GM23338 (cell line): ENCODE results near the gene OPRM1. TPM values are rescaled to one million over a fixed set of nuclear protein-coding genes. Genes with fewer than 3 reads are reported as not detected.

Experiments used
- ATAC-seq: fragments of 200-7000 bp; cut with Tn5 transposase; 3 replicates; pipeline ENCODE4 v1.9.1; 2020
- DNase-seq: peaks from one replicate; pipeline ENCODE4 v3.0.0-alpha.2; 2015; ENCODE audit warnings: low spot score
- H2AFZ ChIP-seq: fragments of 200-600 bp; sonication (generic); 2 replicates; pipeline ENCODE4 v1.8.0; 2016; ENCODE audit warnings: antibody characterized with exemption, mild to moderate bottlenecking, moderate library complexity
- H3F3A ChIP-seq: fragments of 200-600 bp; sonication (generic); replicated peaks from 2 replicates; pipeline ENCODE4 v1.8.0; 2017; ENCODE audit warnings: antibody characterized with exemption, mixed run types, low read depth
- H3K27ac ChIP-seq: fragments of 200-600 bp; sonication (generic); 2 replicates; pipeline ENCODE4 v1.6.1; 2016; ENCODE audit warnings: low read depth
- H3K27me3 ChIP-seq: fragments of 200-600 bp; sonication (generic); 2 replicates; pipeline ENCODE4 v1.8.0; 2016; ENCODE audit warnings: mild to moderate bottlenecking, mixed run types, moderate library complexity; ENCODE audit not compliant: insufficient read depth
- H3K36me3 ChIP-seq: fragments of 200-600 bp; sonication (generic); 2 replicates; pipeline ENCODE4 v1.8.0; 2016; ENCODE audit warnings: mild to moderate bottlenecking; ENCODE audit not compliant: insufficient read depth
- H3K4me1 ChIP-seq: fragments of 200-600 bp; sonication (generic); 2 replicates; pipeline ENCODE4 v1.8.0; 2016; ENCODE audit warnings: mild to moderate bottlenecking, moderate library complexity; ENCODE audit not compliant: insufficient read depth
- H3K4me2 ChIP-seq: fragments of 200-600 bp; sonication (generic); 2 replicates; pipeline ENCODE4 v1.7.1; 2017; ENCODE audit warnings: mixed run types
- H3K4me3 ChIP-seq: fragments of 200-600 bp; sonication (generic); 2 replicates; pipeline ENCODE4 v1.6.1; 2016; ENCODE audit warnings: mixed run types
- H3K79me2 ChIP-seq: fragments of 200-600 bp; sonication (generic); replicated peaks from 2 replicates; pipeline ENCODE4 v1.8.0; 2017; ENCODE audit warnings: mild to moderate bottlenecking; ENCODE audit not compliant: insufficient read depth
- H3K9me2 ChIP-seq: fragments of 200-600 bp; sonication (generic); 2 replicates; pipeline ENCODE4 v1.8.0; 2017; ENCODE audit not compliant: insufficient read depth
- H4K20me1 ChIP-seq: fragments of 200-600 bp; sonication (generic); replicated peaks from 2 replicates; pipeline ENCODE4 v1.8.0; 2017; ENCODE audit warnings: mild to moderate bottlenecking; ENCODE audit not compliant: insufficient read depth
- H3K27ac Mint-ChIP-seq: 2 replicates; pipeline ENCODE4 v1.8.0; 2020; ENCODE audit warnings: inconsistent platforms, mild to moderate bottlenecking, moderate library complexity, mixed read lengths
- H3K27me3 Mint-ChIP-seq: 3 replicates; pipeline ENCODE4 v1.8.0; 2022; ENCODE audit warnings: low read depth, mild to moderate bottlenecking, moderate library complexity, mixed read lengths, inconsistent platforms; ENCODE audit not compliant: insufficient read depth, poor library complexity
- H3K36me3 Mint-ChIP-seq: 3 replicates; pipeline ENCODE4 v1.8.0; 2021; ENCODE audit warnings: low read depth, mild to moderate bottlenecking, inconsistent platforms, moderate library complexity, mixed read lengths
- H3K4me1 Mint-ChIP-seq: 3 replicates; pipeline ENCODE4 v1.8.0; 2020; ENCODE audit warnings: mild to moderate bottlenecking, inconsistent platforms, mixed read lengths
- H3K4me3 Mint-ChIP-seq: 3 replicates; pipeline ENCODE4 v1.8.0; 2021; ENCODE audit warnings: moderate library complexity, mild to moderate bottlenecking, inconsistent platforms, mixed read lengths
- H3K9me3 Mint-ChIP-seq: 3 replicates; pipeline ENCODE4 v1.8.0; 2020; ENCODE audit warnings: moderate library complexity, mild to moderate bottlenecking, inconsistent platforms, mixed read lengths
- CTCF ChIP-seq, 2 experiments: fragments of 200-600 bp in 1 of 2; sonication (generic) in 1 of 2; conservative IDR thresholded peaks; 2 replicates each; pipeline versions ENCODE4 v1.5.1 to v1.6.1; 2016 to 2017; ENCODE audit warnings: antibody characterized with exemption in 2 of 2, low read depth in 2 of 2, mild to moderate bottlenecking in 2 of 2, moderate library complexity in 1 of 2
- NANOG ChIP-seq: IDR thresholded peaks from 2 replicates; pipeline ENCODE4 v1.6.1; 2016; ENCODE audit warnings: antibody characterized with exemption, borderline replicate concordance
- STAT1 ChIP-seq: IDR thresholded peaks from one replicate; pipeline ENCODE4 v1.6.1; 2016; ENCODE audit warnings: antibody characterized with exemption; ENCODE audit not compliant: unreplicated experiment
- ZNF114 ChIP-seq: fragments of 250-450 bp; sonication (Bioruptor Pico); IDR thresholded peaks from 2 replicates; pipeline ENCODE4 v1.5.0; 2020; ENCODE audit warnings: mild to moderate bottlenecking, moderate library complexity
- ZNF331 ChIP-seq: fragments of 250-450 bp; sonication (Bioruptor Pico); IDR thresholded peaks from 2 replicates; pipeline ENCODE4 v1.5.0; 2020; ENCODE audit warnings: low read depth, mild to moderate bottlenecking, moderate library complexity
- polyA plus RNA-seq: library from polyadenylated mRNA; unstranded; fragments of >200 nt; fragmentation: Nextera tagmentation; extraction: Ambion mirVana; gene quantifications from 2 replicates; pipeline ENCODE4 v1.2.1, GENCODE V29; 2016
- total RNA-seq: library from RNA; depleted of rRNA; stranded (reverse); fragments of >200 nt; shearing (Covaris generic); gene quantifications from 2 replicates; pipeline ENCODE4 v1.2.3, GENCODE V29; 2014

The OPRM1 gene
- total and polyA plus RNA-seq, 2 experiments from 2014 or later, result 0.52 TPM; not detected in 1

GRCh38 chr6:154154389-154154967 is 115.4 kb downstream of the OPRM1 start:
- Histone ChIP-seq H3K27ac (no peak overlapping the region), H3K27me3 (no peaks in the 10 kb centered on the region), H3K79me2 (no peaks in the 10 kb centered on the region), H3K4me1 (no peaks in the 10 kb centered on the region), H2AFZ (no peak overlapping the region), H3K36me3 (no peaks in the 10 kb centered on the region; the same call in 1 of the 2 replicates), H3K9me2 (peaks cover 8% of the 10 kb centered on the region; the same call in 1 of the 2 replicates), H4K20me1 (no peaks in the 10 kb centered on the region), H3K4me3 (no peak overlapping the region), H3F3A (no peaks in the 10 kb centered on the region), H3K4me2 (no peak overlapping the region)
- Mint-ChIP-seq H3K9me3 (no peaks in the 10 kb centered on the region), H3K27me3 (peaks cover 3% of the 10 kb centered on the region), H3K4me1 (peaks cover 13% of the 10 kb centered on the region), H3K27ac (no peak overlapping the region), H3K4me3 (no peak overlapping the region), H3K36me3 (no peaks in the 10 kb centered on the region)
- TF ChIP-seq ZNF331 (no peak), CTCF (conservative IDR thresholded peaks at IDR 0.05; ENCODE audit: low read depth in 2 of 2) (peak; percentile 79 to 89), STAT1 (no peak), ZNF114 (no peak)
- DNase-seq (peak; percentile 88), ATAC-seq (no peak)

GRCh38 chr6:154156135-154156896 is 117.3 kb downstream of the OPRM1 start:
- ATAC-seq (peak; percentile 99), DNase-seq (peak; percentile 70)
- H3K27me3 Mint-ChIP-seq, result no peaks in the 10 kb centered on the region
- peak overlapping the region; percentile 81; the same call in 1 of the 2 replicates for H3K27ac Mint-ChIP-seq
- H3K36me3 ChIP-seq, result no peaks in the 10 kb centered on the region; the same call in 1 of the 2 replicates
- no peak overlapping the region for H3K4me2 ChIP-seq
- no peaks in the 10 kb centered on the region for H3K36me3 Mint-ChIP-seq
- H3K9me3 Mint-ChIP-seq, result no peaks in the 10 kb centered on the region
- H2AFZ ChIP-seq, result no peak overlapping the region
- no peak for TF ChIP-seq NANOG
- TF ChIP-seq CTCF (conservative IDR thresholded peaks at IDR 0.05; ENCODE audit: low read depth in 2 of 2), result peak; percentile 65 to 78
- H3K4me3 Mint-ChIP-seq, result peak overlapping the region; percentile 18; the same call in 1 of the 3 replicates
- no peaks in the 10 kb centered on the region for H3K27me3 ChIP-seq
- no peaks in the 10 kb centered on the region for H4K20me1 ChIP-seq
- H3K4me3 ChIP-seq, result no peak overlapping the region
- H3K4me1 ChIP-seq, result no peaks in the 10 kb centered on the region
- H3F3A ChIP-seq, result no peaks in the 10 kb centered on the region
- no peak overlapping the region for H3K27ac ChIP-seq
- no peaks in the 10 kb centered on the region for H3K79me2 ChIP-seq
- H3K9me2 ChIP-seq, result peaks cover under 1% of the 10 kb centered on the region; the same call in 1 of the 2 replicates
- H3K4me1 Mint-ChIP-seq, result peaks cover 13% of the 10 kb centered on the region
